Measurements from ENCODE around the gene DNER. TPM values are rescaled to one million over a fixed set of nuclear protein-coding genes. Genes with fewer than 3 reads are reported as not detected.

DNER gene
- polyA plus RNA-seq, 10 donors: 1.4 to 5.1 (median 3.0) TPM

DNA sequence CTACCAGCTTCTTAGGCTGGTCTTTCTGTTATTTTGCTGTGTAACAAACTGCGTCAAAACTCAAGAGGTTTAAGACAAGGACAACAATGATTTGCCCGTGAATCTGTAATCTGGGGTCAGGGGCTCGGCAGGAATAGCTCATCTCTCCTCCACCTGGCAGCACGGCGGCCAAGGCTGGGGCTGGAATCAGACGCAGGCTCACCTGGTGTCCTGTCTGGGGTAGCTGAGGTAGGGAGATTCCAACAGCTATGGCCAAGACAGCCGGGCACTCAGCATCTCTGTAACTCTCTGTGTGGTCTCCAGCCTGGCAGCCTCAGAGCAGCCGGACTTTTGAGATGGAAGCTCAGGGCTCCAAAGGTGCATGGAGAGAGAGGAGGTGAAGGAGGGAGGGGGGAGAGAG is 42.3 kb downstream of the DNER start:
- DNase-seq: no peak

- DNase-seq: no peak
Measured at GRCh38 chr2:229669841-229670240, 44.5 kb downstream of the DNER start.

DNA sequence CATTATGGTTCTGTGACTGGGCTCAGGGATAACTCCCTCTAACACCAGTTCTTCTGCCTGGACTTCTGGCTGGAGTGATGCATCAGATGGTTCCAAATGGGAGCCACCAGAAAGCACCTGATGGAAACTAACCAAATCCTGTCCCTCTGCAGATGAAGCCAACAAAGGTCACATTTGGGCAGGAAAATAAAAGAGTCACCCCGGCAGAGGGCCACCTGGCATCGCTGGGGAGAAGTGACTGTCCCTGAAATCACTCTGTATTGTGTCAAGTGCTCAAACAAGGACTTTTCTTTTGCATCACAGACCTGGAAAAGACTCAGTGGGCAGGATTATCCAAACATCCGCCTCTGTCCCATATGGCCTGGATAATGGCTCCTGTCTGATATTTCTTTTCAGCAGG is 47.5 kb downstream of the DNER start:
- DNase-seq: no peak

GRCh38 chr2:229665158-229665557 is 49.2 kb downstream of the DNER start:
- DNase-seq: no peak

DNA sequence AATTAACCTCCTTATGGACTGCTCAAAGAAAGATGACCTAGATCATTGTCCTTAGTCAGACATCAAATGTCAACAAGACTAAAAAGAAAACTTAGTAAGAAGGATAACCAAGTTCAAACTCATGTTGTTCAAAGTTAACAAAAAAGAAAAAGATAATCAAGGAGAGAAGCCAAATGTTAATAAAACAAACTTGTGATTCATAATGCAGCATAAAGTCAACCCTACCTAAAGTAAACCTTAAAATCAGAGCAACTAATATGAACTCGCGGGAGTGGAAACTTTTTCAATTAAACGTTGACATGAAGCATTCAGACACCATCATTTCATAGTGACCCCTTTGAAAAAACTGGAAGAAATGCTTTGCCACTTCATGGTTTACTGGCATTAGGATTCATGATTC is 52.9 kb downstream of the DNER start:
- DNase-seq: no peak

DNA sequence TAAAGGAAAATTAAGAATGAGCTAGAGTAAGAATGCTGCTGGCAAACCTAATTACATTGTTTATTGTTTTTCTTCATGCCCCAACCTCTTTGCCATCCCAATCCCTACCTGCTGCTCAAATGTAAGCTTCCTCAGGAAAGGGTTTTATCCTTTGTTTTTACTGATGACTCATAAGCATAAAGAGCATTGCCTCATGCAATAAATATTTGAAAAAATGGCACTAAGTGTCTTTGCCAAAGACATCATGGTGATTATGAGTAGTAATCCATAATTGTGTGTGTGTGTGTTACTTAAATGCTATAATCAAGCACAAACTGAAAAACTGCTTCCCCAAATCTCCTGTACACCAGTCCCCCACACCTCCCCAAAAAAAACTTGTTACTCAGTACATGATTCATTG is 53.4 kb downstream of the DNER start:
- DNase-seq: no peak

DNA sequence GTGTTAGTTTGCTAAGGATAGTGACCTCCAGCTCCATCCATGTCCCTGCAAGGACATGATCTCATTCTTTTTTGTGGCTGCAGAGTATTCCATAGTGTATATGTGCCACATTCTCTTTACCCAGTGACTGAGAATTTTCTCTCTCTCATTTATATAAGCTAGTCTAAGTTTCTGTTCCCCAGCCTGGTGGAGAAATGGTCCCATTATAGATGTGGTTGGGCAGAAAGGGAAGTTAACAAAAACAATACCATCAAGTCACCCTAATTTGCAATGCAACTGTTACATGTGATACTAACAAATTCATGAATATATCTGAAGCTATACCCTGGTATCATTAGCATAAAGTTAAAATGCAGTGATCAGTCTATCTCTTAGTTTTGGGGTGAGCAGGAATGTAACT is 54.0 kb downstream of the DNER start:
- no peak for DNase-seq

DNA sequence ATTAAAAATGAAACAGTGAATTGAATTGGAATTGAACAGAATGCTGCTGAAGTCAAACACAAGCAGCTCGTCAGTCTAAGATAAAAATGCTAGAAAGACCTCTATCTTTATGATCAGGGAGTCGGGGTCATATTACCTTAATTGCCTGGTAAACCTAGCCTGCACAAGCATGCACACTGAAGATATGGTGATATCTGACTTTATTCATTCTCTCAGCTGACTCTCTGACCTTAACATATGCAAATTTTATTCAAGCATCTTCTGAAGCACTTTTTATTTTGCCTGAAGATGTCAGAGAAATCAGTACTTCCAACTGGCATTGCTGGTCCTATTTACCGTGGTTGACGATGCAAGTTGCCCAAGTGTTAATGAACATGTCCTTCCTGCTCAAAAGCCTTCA is 56.4 kb downstream of the DNER start:
- DNase-seq: no peak

- DNase-seq: no peak
Measured at GRCh38 chr2:229654437-229654836, 59.9 kb downstream of the DNER start.

GRCh38 chr2:229653531-229653930 is 60.8 kb downstream of the DNER start:
- no peak for DNase-seq

GRCh38 chr2:229652796-229653195 is 61.6 kb downstream of the DNER start:
- no peak for DNase-seq

- DNase-seq: no peak
Measured at GRCh38 chr2:229650901-229651300, 63.5 kb downstream of the DNER start.

DNA sequence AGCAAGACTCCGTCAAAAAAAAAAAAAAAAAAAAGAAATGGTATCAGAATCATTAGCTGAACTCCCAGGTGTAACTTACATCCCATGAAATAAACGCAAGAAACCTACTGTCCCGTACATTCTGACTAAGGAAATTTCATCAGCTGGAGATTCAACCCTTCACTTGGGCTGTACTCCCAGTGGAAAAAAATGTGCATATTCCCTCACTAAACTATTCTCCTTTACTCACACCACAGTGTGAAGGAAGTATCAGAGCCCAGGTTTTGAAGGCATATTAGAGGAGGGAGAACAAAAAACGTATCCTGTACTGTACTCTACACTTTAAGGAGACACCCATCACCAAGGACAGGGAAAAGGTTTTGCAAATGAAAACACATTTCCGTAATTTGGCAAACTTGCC is 64.3 kb downstream of the DNER start:
- no peak for DNase-seq

- peak in 1 of 3 donors; percentile 6 for DNase-seq
Measured at GRCh38 chr2:229646186-229646723, 68.1 kb downstream of the DNER start.

DNA sequence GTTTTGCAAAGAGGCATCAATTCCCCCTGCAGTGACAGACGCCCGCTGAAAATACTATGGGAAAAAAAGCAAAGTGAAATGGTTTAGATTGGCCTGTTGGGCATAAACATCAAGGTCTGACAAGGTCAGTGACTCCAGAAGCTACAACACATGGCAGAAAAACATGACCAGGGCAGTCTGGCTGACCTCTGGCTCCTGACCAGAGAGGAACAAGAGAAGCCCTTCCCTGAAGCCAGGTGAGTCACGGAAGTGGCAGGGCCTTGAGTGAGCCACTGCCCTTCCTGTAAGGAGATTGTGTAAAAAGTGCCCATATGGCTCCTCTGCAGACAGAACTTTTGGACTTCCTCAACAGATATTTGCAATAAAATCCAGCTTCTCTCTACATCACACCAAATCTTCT is 72.0 kb downstream of the DNER start:
- DNase-seq: no peak

DNA sequence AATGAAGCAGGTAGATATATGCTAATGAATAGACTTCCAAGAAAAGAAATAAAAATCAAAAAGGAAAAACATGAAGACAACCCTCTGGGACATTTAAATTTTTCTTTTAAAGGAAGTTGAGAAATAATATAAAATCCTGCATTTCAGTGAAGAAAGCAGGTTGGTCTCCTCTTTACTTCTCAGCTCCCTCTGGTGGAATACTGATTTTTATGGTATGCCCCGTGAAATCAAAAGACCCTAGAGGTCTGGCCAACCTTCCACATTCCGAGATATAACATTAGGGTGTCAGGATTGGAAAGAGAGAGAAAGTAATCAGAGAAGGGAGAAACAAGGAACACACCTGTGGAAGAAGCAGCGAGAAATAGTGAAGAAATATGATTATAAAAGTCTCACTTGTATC is 72.7 kb downstream of the DNER start:
- DNase-seq: no peak

DNA sequence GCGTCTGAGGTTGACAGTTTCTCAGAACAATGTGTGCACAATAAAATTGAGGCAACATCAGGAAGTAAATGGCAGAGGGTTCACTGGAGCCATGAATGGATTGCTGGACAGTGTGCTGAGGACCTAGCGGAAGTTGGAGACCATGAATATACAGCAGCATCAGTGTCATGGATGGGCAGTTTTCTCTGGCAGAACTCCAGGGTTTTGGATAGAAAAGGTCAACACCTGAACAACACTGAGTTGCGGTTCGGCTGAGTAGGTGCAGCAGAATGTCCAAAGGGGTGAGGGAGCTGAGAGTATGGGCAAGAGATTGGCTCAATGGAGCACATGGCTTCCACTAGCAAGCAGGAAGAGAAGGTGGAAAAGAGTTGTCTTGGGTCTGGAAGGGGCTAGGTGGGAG is 73.7 kb downstream of the DNER start:
- no peak for DNase-seq

GRCh38 chr2:229636571-229636970 is 77.8 kb downstream of the DNER start:
- DNase-seq: no peak

- no peak for DNase-seq
Measured at GRCh38 chr2:229635371-229635680, 79.0 kb downstream of the DNER start.

- DNase-seq: no peak
Measured at GRCh38 chr2:229634601-229635370, 79.6 kb downstream of the DNER start.

DNA sequence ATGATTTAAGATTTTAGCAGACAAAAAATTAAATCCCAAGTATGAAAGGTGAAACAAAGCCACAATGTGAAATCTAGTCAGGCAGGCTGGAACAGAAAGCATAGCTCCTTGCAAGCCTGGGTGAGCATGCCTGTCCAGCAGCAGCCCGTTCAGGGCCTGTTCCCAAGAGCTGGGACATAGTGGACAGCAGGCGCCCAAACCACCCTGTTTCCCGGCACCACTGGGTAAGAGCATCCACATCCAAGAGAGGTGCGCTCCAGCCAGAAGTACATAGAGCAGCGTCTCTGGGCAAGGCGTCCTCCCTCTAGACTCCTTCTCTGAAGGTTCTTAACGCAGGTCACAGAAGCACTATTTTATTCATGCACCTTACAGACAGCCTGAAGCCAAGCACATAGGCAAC is 80.8 kb downstream of the DNER start:
- no peak for DNase-seq

GRCh38 chr2:229629039-229629438 is 85.3 kb downstream of the DNER start:
- no peak for DNase-seq

DNA sequence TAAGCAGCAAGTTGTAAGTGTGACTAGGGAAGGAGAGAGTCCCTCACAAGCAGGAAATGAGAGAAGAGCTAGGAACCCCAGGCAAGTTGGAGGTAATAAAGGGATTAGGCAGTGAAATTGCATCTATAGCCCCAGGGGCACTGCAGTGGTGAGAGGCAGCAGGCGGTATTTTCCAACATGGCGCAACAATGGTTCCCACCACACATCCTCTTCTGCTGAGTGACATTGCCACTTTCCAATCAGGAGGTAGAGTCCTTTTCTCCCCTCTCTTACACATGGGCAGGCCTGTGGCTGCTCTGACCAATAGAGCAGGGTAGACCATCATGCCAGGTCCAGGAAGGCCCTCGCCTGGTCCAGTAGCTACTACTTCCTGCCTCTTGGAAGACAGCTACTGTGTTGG is 86.6 kb downstream of the DNER start:
- no peak for DNase-seq
